K562 (cell line): Measurements from ENCODE around the gene RPL36AL. TPM values are rescaled to one million over a fixed set of nuclear protein-coding genes. Genes with fewer than 3 reads are reported as not detected.
A peak's percentile ranks its signal among the peaks of the same experiment; 100 is the strongest.

Source experiments
- CHD7 ChIP-seq: fragments of 200-600 bp; sonication (generic); IDR thresholded peaks from one replicate; pipeline ENCODE4 v1.6.1; 2012; ENCODE audit warnings: mild to moderate bottlenecking, low read depth, low read length, inconsistent platforms
- CTBP1 ChIP-seq: fragments of 450-650 bp; IDR thresholded peaks from 2 replicates; pipeline ENCODE4 v1.6.1; 2016; ENCODE audit warnings: borderline replicate concordance
- NFRKB ChIP-seq: fragments of 450-650 bp; IDR thresholded peaks from 2 replicates; pipeline ENCODE4 v1.6.1; 2016; ENCODE audit warnings: low read depth
- RFX5 ChIP-seq: IDR thresholded peaks from 2 replicates; pipeline ENCODE4 v1.6.1; 2011; ENCODE audit warnings: low read depth, mild to moderate bottlenecking, improper control_type of control experiment, low read length
- SRF ChIP-seq, 2 experiments: fragments of 250-450, 450-650 bp in 1 of 2; sonication (Bioruptor Pico) in 1 of 2; sonication (generic) in 1 of 2; formaldehyde crosslinking; IDR thresholded peaks; 2 replicates each; pipeline versions ENCODE4 v1.5.0 to v1.5.1; 2020 to 2022; ENCODE audit warnings: mild to moderate bottlenecking in 1 of 2, missing genetic modification reagents in 1 of 2
- ZMIZ1 ChIP-seq, 2 experiments: fragments of 150-350 bp in 1 of 2; IDR thresholded peaks; 2 replicates each; pipeline ENCODE4 v1.6.1; 2012 to 2016; ENCODE audit warnings: low read depth in 2 of 2, low read length in 2 of 2, mild to moderate bottlenecking in 1 of 2, moderate library complexity in 1 of 2
- polyA plus RNA-seq, 8 experiments: library from polyadenylated mRNA; depleted of rRNA in 4 of 8; stranded (reverse) in 5 of 8; unstranded in 3 of 8; fragments of >200 nt; fragmentation: Nextera tagmentation in 2 of 8; fragmentation: Illumina TruSeq in 1 of 8; extraction: Ambion mirVana in 2 of 8; extraction: Trizol in 1 of 8; gene quantifications; 2 replicates each; pipeline versions ENCODE4 v1.2.1 to v1.2.3, GENCODE V29; 2011 to 2014; ENCODE audit warnings: inconsistent platforms in 1 of 8, missing spikeins in 1 of 8
- total RNA-seq, 7 experiments: library from RNA; depleted of rRNA in 6 of 7; stranded (reverse); fragments of >200 nt in 6 of 7; fragmentation: Illumina TruSeq in 2 of 7; extraction: Trizol in 2 of 7; gene quantifications; 2 replicates each; pipeline versions ENCODE4 v1.2.1 to v1.2.3, GENCODE V29; 2011 to 2021; ENCODE audit warnings: low replicate concordance in 1 of 7
- TF ChIP-seq, protein P1 (sequence below): sonication (generic); formaldehyde crosslinking; IDR thresholded peaks from 2 replicates; pipeline ENCODE4 v1.8.1; 2023; ENCODE audit warnings: mild to moderate bottlenecking, missing genetic modification reagents
- TF ChIP-seq, protein P2 (sequence below): sonication (generic); IDR thresholded peaks from 2 replicates; pipeline ENCODE4 v1.6.1; 2016

The RPL36AL gene
- total and polyA plus RNA-seq, 9 of the 15 experiments (the other 6 are each of a cell fraction or from before 2014, with no cell fraction given), result 146 to 674 (median 360) TPM

- peak in 1 of 2 experiments; percentile 47; a peak in 1 of 4 replicates for TF ChIP-seq ZMIZ1 (IDR thresholded peaks at IDR 0.05; ENCODE audit: low read depth in 2 of 2, low read length in 2 of 2)
- TF ChIP-seq CHD7, result no peak
- TF ChIP-seq, protein P1, sequence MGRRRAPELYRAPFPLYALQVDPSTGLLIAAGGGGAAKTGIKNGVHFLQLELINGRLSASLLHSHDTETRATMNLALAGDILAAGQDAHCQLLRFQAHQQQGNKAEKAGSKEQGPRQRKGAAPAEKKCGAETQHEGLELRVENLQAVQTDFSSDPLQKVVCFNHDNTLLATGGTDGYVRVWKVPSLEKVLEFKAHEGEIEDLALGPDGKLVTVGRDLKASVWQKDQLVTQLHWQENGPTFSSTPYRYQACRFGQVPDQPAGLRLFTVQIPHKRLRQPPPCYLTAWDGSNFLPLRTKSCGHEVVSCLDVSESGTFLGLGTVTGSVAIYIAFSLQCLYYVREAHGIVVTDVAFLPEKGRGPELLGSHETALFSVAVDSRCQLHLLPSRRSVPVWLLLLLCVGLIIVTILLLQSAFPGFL (CRISPR knock-in tag), result no peak
- TF ChIP-seq NFRKB, result peak; percentile 68; the same call in 1 of the 2 replicates
- 0 out of 2 replicates have a peak, but pooled peaks have one; percentile 18 for TF ChIP-seq CTBP1
- TF ChIP-seq, protein P2, sequence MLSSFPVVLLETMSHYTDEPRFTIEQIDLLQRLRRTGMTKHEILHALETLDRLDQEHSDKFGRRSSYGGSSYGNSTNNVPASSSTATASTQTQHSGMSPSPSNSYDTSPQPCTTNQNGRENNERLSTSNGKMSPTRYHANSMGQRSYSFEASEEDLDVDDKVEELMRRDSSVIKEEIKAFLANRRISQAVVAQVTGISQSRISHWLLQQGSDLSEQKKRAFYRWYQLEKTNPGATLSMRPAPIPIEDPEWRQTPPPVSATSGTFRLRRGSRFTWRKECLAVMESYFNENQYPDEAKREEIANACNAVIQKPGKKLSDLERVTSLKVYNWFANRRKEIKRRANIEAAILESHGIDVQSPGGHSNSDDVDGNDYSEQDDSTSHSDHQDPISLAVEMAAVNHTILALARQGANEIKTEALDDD, result no peak
- no peak for TF ChIP-seq RFX5
- TF ChIP-seq SRF (CRISPR knock-in tag; IDR thresholded peaks at IDR 0.05), result no peak
Observed at GRCh38 chr14:49620182-49621113, at the start of gene RPL36AL, which contains the start of gene MGAT2 (continued).
